Mesenchymal stem cell (in vitro differentiated cells and primary cell): Measurements from ENCODE around the gene MAGEB6B. TPM values are rescaled to one million over a fixed set of nuclear protein-coding genes. Genes with fewer than 3 reads are reported as not detected.

Experiments
- DNase-seq: peaks from one replicate; pipeline ENCODE4 v3.0.0-alpha.2; 2013
- H2AFZ ChIP-seq: one replicate; pipeline ENCODE4 v1.6.1; 2013; ENCODE audit warnings: low read depth, mild to moderate bottlenecking, control low read depth, inconsistent platforms, low read length, moderate library complexity
- H2AK5ac ChIP-seq: 2 replicates; pipeline ENCODE4 v1.6.1; 2013; ENCODE audit warnings: low read length, moderate library complexity, mild to moderate bottlenecking, inconsistent platforms; ENCODE audit not compliant: severe bottlenecking
- H2BK120ac ChIP-seq: one replicate; pipeline ENCODE4 v1.6.1; 2013; ENCODE audit warnings: low read depth, mild to moderate bottlenecking, inconsistent platforms, low read length, moderate library complexity
- H2BK12ac ChIP-seq, 2 experiments: one replicate each; pipeline ENCODE4 v1.6.1; 2013; ENCODE audit warnings: inconsistent platforms in 2 of 2, low read length in 2 of 2, mild to moderate bottlenecking in 2 of 2, moderate library complexity in 2 of 2, control low read depth in 1 of 2
- H2BK15ac ChIP-seq: one replicate; pipeline ENCODE4 v1.6.1; 2013; ENCODE audit warnings: mild to moderate bottlenecking, low read depth, inconsistent platforms; ENCODE audit not compliant: poor library complexity, severe bottlenecking
- H2BK5ac ChIP-seq: 2 replicates; pipeline ENCODE4 v1.6.1; 2013; ENCODE audit warnings: low read depth, mild to moderate bottlenecking, low read length, control low read depth, inconsistent platforms; ENCODE audit not compliant: poor library complexity, severe bottlenecking
- H3K14ac ChIP-seq, 2 experiments: one replicate each; pipeline ENCODE4 v1.6.1; 2013; ENCODE audit warnings: inconsistent platforms in 2 of 2, low read length in 2 of 2, control low read depth in 1 of 2, mild to moderate bottlenecking in 1 of 2, moderate library complexity in 1 of 2
- H3K18ac ChIP-seq, 2 experiments: one replicate each; pipeline ENCODE4 v1.6.1; 2013; ENCODE audit warnings: inconsistent platforms in 2 of 2, low read length in 2 of 2, control low read depth in 1 of 2, low read depth in 1 of 2, mild to moderate bottlenecking in 1 of 2
- H3K23ac ChIP-seq, 2 experiments: one replicate each; pipeline ENCODE4 v1.6.1; 2013; ENCODE audit warnings: inconsistent platforms in 2 of 2, low read length in 2 of 2, mild to moderate bottlenecking in 2 of 2, moderate library complexity in 2 of 2, control low read depth in 1 of 2
- H3K27ac ChIP-seq: 2 replicates; pipeline ENCODE4 v1.5.1; 2013; ENCODE audit warnings: mild to moderate bottlenecking, moderate library complexity, low read length, control low read depth, inconsistent platforms; ENCODE audit not compliant: poor library complexity, severe bottlenecking
- H3K27me3 ChIP-seq, 2 experiments: 2 replicates each; pipeline versions ENCODE4 v1.6.1 to v1.7.0; 2013; ENCODE audit warnings: low read length in 2 of 2, mild to moderate bottlenecking in 2 of 2, moderate library complexity in 2 of 2, control low read depth in 1 of 2, inconsistent platforms in 1 of 2; ENCODE audit not compliant: control insufficient read depth in 1 of 2, insufficient read depth in 1 of 2
- H3K36me3 ChIP-seq, 2 experiments: 2 replicates each; pipeline versions ENCODE4 v1.6.1 to v1.7.0; 2013; ENCODE audit warnings: low read length in 2 of 2, control low read depth in 1 of 2, inconsistent platforms in 1 of 2, low read depth in 1 of 2, mild to moderate bottlenecking in 1 of 2; ENCODE audit not compliant: insufficient read depth in 2 of 2, control insufficient read depth in 1 of 2
- H3K4ac ChIP-seq, 2 experiments: one replicate each; pipeline ENCODE4 v1.6.1; 2013; ENCODE audit warnings: inconsistent platforms in 2 of 2, low read length in 2 of 2, mild to moderate bottlenecking in 2 of 2, moderate library complexity in 2 of 2, control low read depth in 1 of 2, low read depth in 1 of 2
- H3K4me1 ChIP-seq: 2 replicates; pipeline ENCODE4 v1.6.1; 2013; ENCODE audit warnings: low read depth, low read length, control low read depth; ENCODE audit not compliant: control insufficient read depth, insufficient read depth
- H3K4me2 ChIP-seq: 2 replicates; pipeline ENCODE4 v1.6.1; 2013; ENCODE audit warnings: low read length, mild to moderate bottlenecking, inconsistent platforms; ENCODE audit not compliant: poor library complexity, severe bottlenecking
- H3K4me3 ChIP-seq, 2 experiments: 2 replicates each; pipeline versions ENCODE4 v1.5.1 to v1.7.0; 2013; ENCODE audit warnings: low read length in 2 of 2, mild to moderate bottlenecking in 2 of 2, control low read depth in 1 of 2, low read depth in 1 of 2; ENCODE audit not compliant: insufficient read depth in 1 of 2
- H3K79me1 ChIP-seq: replicated peaks from 2 replicates; pipeline ENCODE4 v1.6.1; 2013; ENCODE audit warnings: mild to moderate bottlenecking, control low read depth, low read length, inconsistent platforms; ENCODE audit not compliant: poor library complexity, severe bottlenecking
- H3K9ac ChIP-seq: 2 replicates; pipeline ENCODE4 v1.7.0; 2013; ENCODE audit warnings: mild to moderate bottlenecking, low read length, moderate library complexity
- H3K9me3 ChIP-seq: 2 replicates; pipeline ENCODE4 v1.7.0; 2013; ENCODE audit warnings: mild to moderate bottlenecking, low read length; ENCODE audit not compliant: control insufficient read depth
- H4K8ac ChIP-seq: one replicate; pipeline ENCODE4 v1.6.1; 2013; ENCODE audit warnings: inconsistent platforms, mild to moderate bottlenecking, low read length, moderate library complexity
- H4K91ac ChIP-seq: one replicate; pipeline ENCODE4 v1.6.1; 2013; ENCODE audit warnings: mild to moderate bottlenecking, low read length, inconsistent platforms
- WGBS: methylation state at CpG from one replicate; pipeline ENCODE4 v1.1.7; 2013; ENCODE audit warnings: mixed read lengths; 5-methylcytosine and 5-hydroxymethylcytosine counted together
- polyA plus RNA-seq, 2 experiments: library from polyadenylated mRNA; stranded (reverse); fragments of 200-250 nt; gene quantifications; one replicate each; pipeline ENCODE4 v1.2.3, GENCODE V29; 2013

The MAGEB6B gene, protein sequence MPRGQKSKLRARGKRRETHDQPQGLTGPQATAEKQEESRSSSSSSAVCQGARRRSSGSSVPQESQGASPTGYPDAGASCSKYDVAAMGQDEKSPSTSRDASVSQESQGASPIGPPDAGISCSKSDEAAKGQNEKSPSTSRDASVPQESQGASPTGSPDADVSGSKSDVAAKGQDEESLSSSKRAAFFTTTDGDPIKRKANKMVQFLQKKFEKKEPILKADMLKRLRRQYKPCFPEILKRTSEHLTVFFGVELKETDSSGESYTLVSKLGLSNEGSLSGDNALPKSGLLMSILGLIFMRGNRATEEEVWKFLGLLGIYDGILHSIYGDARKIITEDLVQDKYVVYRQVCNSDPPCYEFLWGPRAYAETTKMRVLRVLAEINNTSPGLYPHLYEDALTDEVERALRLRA
- not detected for polyA plus RNA-seq (2013, experiment 1 of 2)
- not detected for polyA plus RNA-seq (2013, experiment 2 of 2)

DNA sequence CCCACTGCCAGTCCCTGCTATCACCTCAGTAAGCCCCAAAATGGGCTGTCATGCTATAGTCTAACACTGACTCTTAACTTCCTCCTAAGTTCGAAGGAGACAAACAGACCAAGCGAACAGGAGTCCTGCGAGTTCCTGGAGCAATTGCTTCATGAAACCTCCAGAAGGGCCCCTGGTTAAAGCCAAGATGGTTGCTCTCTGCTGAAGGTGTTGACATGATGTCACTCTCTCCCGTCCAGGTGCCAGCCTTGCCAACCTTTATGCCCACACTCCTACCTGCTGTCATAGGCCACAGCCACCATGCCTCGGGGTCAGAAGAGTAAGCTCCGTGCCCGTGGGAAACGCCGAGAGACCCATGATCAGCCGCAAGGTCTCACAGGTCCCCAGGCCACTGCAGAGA is at the start of gene MAGEB6B:
TSS of gene MAGEB6B (plus strand) at position 301 of the 400 bp plus-strand sequence. CDS start at position 301, 0 bp downstream.
- no peak within 1 kb of the TSS for H3K4me3 ChIP-seq
- H2AFZ ChIP-seq = no peak within 1 kb of the TSS
- H3K27ac ChIP-seq = no peak within 1 kb of the TSS
- peaks cover 2% of the 10 kb centered on the region for H3K9me3 ChIP-seq
- WGBS = 88% methylated on average over 10 of the region's 10 CpGs
- H3K4ac ChIP-seq = no peak within 1 kb of the TSS
- H3K36me3 ChIP-seq = no peaks in the 10 kb centered on the region
- H3K18ac ChIP-seq = no peak within 1 kb of the TSS
- H3K79me1 ChIP-seq = no peaks in the 10 kb centered on the region
- no peak within 1 kb of the TSS for H2BK120ac ChIP-seq
- H3K23ac ChIP-seq = no peak within 1 kb of the TSS
- DNase-seq = no peak
- no peak within 1 kb of the TSS for H2BK5ac ChIP-seq
- H3K4me2 ChIP-seq = no peak within 1 kb of the TSS
- no peak within 1 kb of the TSS for H4K91ac ChIP-seq
- no peaks in the 10 kb centered on the region for H3K4me1 ChIP-seq
- no peak within 1 kb of the TSS for H2BK12ac ChIP-seq
- no peak within 1 kb of the TSS for H4K8ac ChIP-seq
- H2BK15ac ChIP-seq = no peak within 1 kb of the TSS
- H3K14ac ChIP-seq = no peak within 1 kb of the TSS
- no peak within 1 kb of the TSS for H3K9ac ChIP-seq
- no peak within 1 kb of the TSS for H2AK5ac ChIP-seq
- no peaks in the 10 kb centered on the region for H3K27me3 ChIP-seq

DNA sequence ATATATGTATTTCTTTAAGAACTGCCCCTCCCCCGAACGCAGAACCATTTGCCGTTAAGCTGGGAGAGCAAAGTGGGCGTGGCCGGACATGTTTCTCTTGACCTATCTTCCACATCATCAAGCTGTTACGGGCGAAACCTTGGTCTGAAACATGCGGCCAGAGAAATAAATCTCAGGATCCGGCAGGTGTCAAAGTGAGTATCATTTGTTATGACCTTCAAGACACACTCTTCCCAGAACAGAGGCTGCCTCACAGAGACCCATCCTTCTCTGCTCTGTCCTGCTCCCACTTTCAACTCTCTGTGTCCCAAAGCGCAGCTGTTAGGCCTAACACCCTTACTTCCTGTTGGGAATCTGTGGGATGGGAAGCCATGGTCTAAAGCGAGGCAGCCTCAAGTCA is 22.1 kb upstream of the MAGEB6B start, which contains the start of gene MAGEB18:
TSS of gene MAGEB18 (plus strand) at position 70 of the 400 bp plus-strand sequence. CDS start 643 bp downstream, outside the sequence.
- Histone ChIP-seq H2BK120ac (no peak within 1 kb of the TSS), H3K4me2 (no peak within 1 kb of the TSS), H4K91ac (no peak within 1 kb of the TSS), H3K9me3 (no peaks in the 10 kb centered on the region), H2AFZ (no peak within 1 kb of the TSS), H3K14ac (no peak within 1 kb of the TSS), H3K18ac (no peak within 1 kb of the TSS), H3K4me1 (no peaks in the 10 kb centered on the region), H3K36me3 (no peaks in the 10 kb centered on the region), H3K27me3 (no peaks in the 10 kb centered on the region), H2BK5ac (no peak within 1 kb of the TSS), H3K9ac (no peak within 1 kb of the TSS), H4K8ac (no peak within 1 kb of the TSS), H2AK5ac (no peak within 1 kb of the TSS), H3K27ac (no peak within 1 kb of the TSS), H3K79me1 (no peaks in the 10 kb centered on the region), H2BK12ac (no peak within 1 kb of the TSS), H3K4ac (no peak within 1 kb of the TSS), H2BK15ac (no peak within 1 kb of the TSS), H3K23ac (no peak within 1 kb of the TSS), H3K4me3 (no peak within 1 kb of the TSS)
- no peak for DNase-seq
- WGBS = 91% methylated on average over 9 of the region's 11 CpGs

DNA sequence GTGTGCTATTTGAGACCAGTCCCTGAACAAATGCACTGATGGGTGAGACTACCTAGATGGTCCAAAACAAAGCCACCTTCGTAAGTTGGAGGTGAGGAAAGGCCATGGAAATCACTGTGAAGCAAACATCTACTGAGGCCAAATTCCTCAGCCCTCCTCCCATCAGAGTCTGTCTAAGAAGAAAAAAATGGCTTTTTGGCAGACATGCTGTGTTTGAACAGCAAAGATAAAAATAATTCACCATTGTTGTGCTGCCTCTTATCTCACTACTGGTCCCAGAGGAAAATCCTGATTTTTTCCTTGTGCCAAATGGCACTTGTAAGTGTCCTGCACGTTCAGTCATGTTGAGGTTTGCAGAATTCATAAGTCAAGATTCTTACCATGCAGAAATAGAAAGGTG is 14.4 kb upstream of the MAGEB6B start:
- Histone ChIP-seq H3K9me3 (no peaks in the 10 kb centered on the region), H3K36me3 (no peaks in the 10 kb centered on the region), H3K4ac (no peak overlapping the region), H2AK5ac (no peak overlapping the region), H2BK12ac (no peak overlapping the region), H3K4me3 (no peak overlapping the region), H3K23ac (no peak overlapping the region), H3K79me1 (no peaks in the 10 kb centered on the region), H4K91ac (no peak overlapping the region), H4K8ac (no peak overlapping the region), H3K4me1 (no peaks in the 10 kb centered on the region), H3K4me2 (no peak overlapping the region), H2AFZ (no peak overlapping the region), H2BK15ac (no peak overlapping the region), H3K14ac (no peak overlapping the region), H3K18ac (no peak overlapping the region), H3K27me3 (no peaks in the 10 kb centered on the region), H2BK120ac (no peak overlapping the region), H2BK5ac (no peak overlapping the region), H3K27ac (no peak overlapping the region), H3K9ac (no peak overlapping the region)
- no peak for DNase-seq
- 25% methylated on average over 2 of the region's 2 CpGs for WGBS

DNA sequence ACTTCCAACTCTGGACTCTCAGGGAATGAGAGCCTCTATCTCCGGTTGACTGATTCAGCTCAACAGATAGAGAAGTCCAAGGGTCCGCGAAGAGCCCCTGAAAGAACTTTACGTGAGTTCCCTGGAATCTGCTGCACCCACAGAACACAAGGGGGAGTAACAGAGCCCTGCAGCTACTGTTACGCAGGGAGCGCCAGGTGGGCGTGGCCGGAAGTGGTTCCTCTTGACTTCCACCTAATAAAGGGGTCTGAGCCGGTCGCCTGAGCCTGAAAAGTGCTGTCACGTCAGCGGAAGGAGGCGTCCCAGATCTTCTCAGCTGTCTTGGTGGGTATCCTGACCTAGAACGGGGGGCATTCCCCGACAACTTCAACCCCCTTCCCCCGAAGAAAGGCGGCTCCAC is 31.8 kb downstream of the MAGEB6B start, which contains the start of gene MAGEB6:
TSS of gene MAGEB6 (plus strand) at position 237 of the 400 bp plus-strand sequence. CDS start 1,407 bp downstream, outside the sequence.
- no peak within 1 kb of the TSS for H4K8ac ChIP-seq
- no peak within 1 kb of the TSS for H3K23ac ChIP-seq
- no peak within 1 kb of the TSS for H2BK12ac ChIP-seq
- H2AFZ ChIP-seq = no peak within 1 kb of the TSS
- H3K4me3 ChIP-seq = no peak within 1 kb of the TSS
- no peak within 1 kb of the TSS for H3K14ac ChIP-seq
- H2BK15ac ChIP-seq = no peak within 1 kb of the TSS
- no peak within 1 kb of the TSS for H3K18ac ChIP-seq
- H2AK5ac ChIP-seq = no peak within 1 kb of the TSS
- WGBS = 97% methylated on average over 17 of the region's 17 CpGs
- no peak within 1 kb of the TSS for H2BK5ac ChIP-seq
- no peaks in the 10 kb centered on the region for H3K79me1 ChIP-seq
- no peak within 1 kb of the TSS for H3K9ac ChIP-seq
- DNase-seq = no peak
- H3K27me3 ChIP-seq = no peaks in the 10 kb centered on the region
- H3K27ac ChIP-seq = no peak within 1 kb of the TSS
- H2BK120ac ChIP-seq = no peak within 1 kb of the TSS
- H3K9me3 ChIP-seq = no peaks in the 10 kb centered on the region
- H3K4me1 ChIP-seq = no peaks in the 10 kb centered on the region
- no peak within 1 kb of the TSS for H4K91ac ChIP-seq
- no peak within 1 kb of the TSS for H3K4me2 ChIP-seq
- no peaks in the 10 kb centered on the region for H3K36me3 ChIP-seq
- H3K4ac ChIP-seq = no peak within 1 kb of the TSS
